ENCODE measurements around the gene ZFPM1. TPM values are rescaled to one million over a fixed set of nuclear protein-coding genes. Genes with fewer than 3 reads are reported as not detected.

The ZFPM1 gene
- total RNA-seq, 1 experiment from 2014 or later = 14.6 TPM

GRCh38 chr16:88481851-88482250 lies 28.8 kb downstream of the ZFPM1 start:
- no TSS peak for BruUV-seq (replicated peaks)
- intact Hi-C loops (cut with micrococcal nuclease) = no loop called here
- no peak overlapping the region for H3K9ac ChIP-seq (ENCODE audit: low read length)

More at GRCh38 chr16:88481851-88482250, 28.8 kb downstream of the ZFPM1 start:
- Histone ChIP-seq H2AFZ (ENCODE audit: low read depth, low read length, poor library complexity, severe bottlenecking) (no peak overlapping the region), H3K9me3 (ENCODE audit: control insufficient read depth in 1 of 2, insufficient read depth in 1 of 2, low read depth in 1 of 2, low read length in 2 of 2) (no peaks in the 10 kb centered on the region), H4K20me1 (ENCODE audit: insufficient read depth) (no peaks in the 10 kb centered on the region), H3K36me3 (ENCODE audit: control insufficient read depth in 1 of 2, insufficient read depth in 2 of 2, low read length in 2 of 2) (no peaks in the 10 kb centered on the region; a peak in 1 of 4 replicates), H3K27me3 (ENCODE audit: insufficient read depth, low read length) (no peaks in the 10 kb centered on the region), H3K4me2 (ENCODE audit: low read length) (no peak overlapping the region), H3K4me3 (replicated peaks in 1 of 2; ENCODE audit: low read depth in 1 of 2, low read length in 2 of 2) (no peak overlapping the region), H3K9me2 (ENCODE audit: insufficient read depth) (no peaks in the 10 kb centered on the region), H3K27ac (ENCODE audit: low read depth, low read length) (no peak overlapping the region), H3K79me2 (ENCODE audit: insufficient read depth, low read length) (peaks cover 7% of the 10 kb centered on the region; the same call in 1 of the 2 replicates), H3K4me1 (ENCODE audit: control insufficient read depth in 1 of 2, insufficient read depth in 2 of 2, low read length in 2 of 2) (peaks cover 0 to 5% of the 10 kb centered on the region in 2 experiments; a peak in 1 of 4 replicates)
- no peak for TF ChIP-seq MAX (IDR thresholded peaks at IDR 0.05)
- TF ChIP-seq CBX3 (IDR thresholded peaks at IDR 0.05; ENCODE audit: low read depth) = no peak
- no peak for TF ChIP-seq ELF1 (IDR thresholded peaks at IDR 0.05; ENCODE audit: borderline replicate concordance, low read depth)
- no peak for TF ChIP-seq CEBPB (IDR thresholded peaks at IDR 0.05; ENCODE audit: low read depth)
- no peak for TF ChIP-seq SIN3A (IDR thresholded peaks at IDR 0.05; ENCODE audit: low read depth)
- TF ChIP-seq SP1 (IDR thresholded peaks at IDR 0.05; ENCODE audit: low read depth) = no peak
- TF ChIP-seq TCF7L2 (IDR thresholded peaks at IDR 0.05; ENCODE audit: borderline replicate concordance, extremely low read depth, insufficient read depth, insufficient read length) = no peak
- TF ChIP-seq ZFX (IDR thresholded peaks at IDR 0.05) = no peak
- no peak for TF ChIP-seq EZH2phosphoT487 (IDR thresholded peaks at IDR 0.05; ENCODE audit: borderline replicate concordance)
- no peak for TF ChIP-seq EZH2 (IDR thresholded peaks at IDR 0.05)
- no peak for TF ChIP-seq RAD21 (IDR thresholded peaks at IDR 0.05; ENCODE audit: low read depth)
- no peak for TF ChIP-seq REST (IDR thresholded peaks at IDR 0.05; ENCODE audit: low read depth)
- TF ChIP-seq, protein P1, sequence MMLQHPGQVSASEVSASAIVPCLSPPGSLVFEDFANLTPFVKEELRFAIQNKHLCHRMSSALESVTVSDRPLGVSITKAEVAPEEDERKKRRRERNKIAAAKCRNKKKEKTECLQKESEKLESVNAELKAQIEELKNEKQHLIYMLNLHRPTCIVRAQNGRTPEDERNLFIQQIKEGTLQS (IDR thresholded peaks at IDR 0.05) = no peak
- TF ChIP-seq EGR1 (IDR thresholded peaks at IDR 0.05; ENCODE audit: low read depth) = no peak
- no peak for TF ChIP-seq POLR2A (IDR thresholded peaks at IDR 0.05; ENCODE audit: borderline replicate concordance, extremely low read depth, insufficient read depth, insufficient read length)
- TF ChIP-seq FOSL1 (IDR thresholded peaks at IDR 0.05; ENCODE audit: low read depth) = no peak
- TF ChIP-seq CTCF (IDR thresholded peaks at IDR 0.05 in 2 of 3, conservative IDR thresholded peaks at IDR 0.05 in 1 of 3; ENCODE audit: borderline replicate concordance in 1 of 3, insufficient read depth in 1 of 3, low read depth in 2 of 3, low read length in 2 of 3) = no peak
- TF ChIP-seq JUND (IDR thresholded peaks at IDR 0.05) = no peak
- TF ChIP-seq POLR2AphosphoS5 (IDR thresholded peaks at IDR 0.05; ENCODE audit: low read depth, low read length) = no peak
- TF ChIP-seq YY1 (IDR thresholded peaks at IDR 0.05; ENCODE audit: extremely low read depth, insufficient replicate concordance, low read depth, low read length) = no peak
- POLR2A ChIA-PET = no interaction called here
- CTCF ChIA-PET = no interaction called here
- ATAC-seq (no peak), DNase-seq (ENCODE audit: low read depth, low spot score) (no peak)
- RAD21 ChIA-PET (ENCODE audit: low non-redundant PET in 1 of 2, low total read pairs in 2 of 2, uncharacterized antibody in 2 of 2, unreplicated experiment in 2 of 2) = no interaction called here

Data from HCT116 (cell line).